GM18858 (cell line): ENCODE data around the gene KHSRP.
A peak's percentile ranks its signal among the peaks of the same experiment; 100 is the strongest.
"Not testable (repeated sequence)": the region's sequence is repeated elsewhere in the genome, so short reads cannot be mapped to it uniquely, and the experiment has no call there.

Experiments used
- ATAC-seq: cut with Tn5 transposase; IDR thresholded peaks from one replicate; pipeline ENCODE4 v1.9.1; 2021; ENCODE audit not compliant: unreplicated experiment

KHSRP gene

GRCh38 chr19:6452223-6452614 is 27.6 kb upstream of the KHSRP start:
- no peak for ATAC-seq

DNA sequence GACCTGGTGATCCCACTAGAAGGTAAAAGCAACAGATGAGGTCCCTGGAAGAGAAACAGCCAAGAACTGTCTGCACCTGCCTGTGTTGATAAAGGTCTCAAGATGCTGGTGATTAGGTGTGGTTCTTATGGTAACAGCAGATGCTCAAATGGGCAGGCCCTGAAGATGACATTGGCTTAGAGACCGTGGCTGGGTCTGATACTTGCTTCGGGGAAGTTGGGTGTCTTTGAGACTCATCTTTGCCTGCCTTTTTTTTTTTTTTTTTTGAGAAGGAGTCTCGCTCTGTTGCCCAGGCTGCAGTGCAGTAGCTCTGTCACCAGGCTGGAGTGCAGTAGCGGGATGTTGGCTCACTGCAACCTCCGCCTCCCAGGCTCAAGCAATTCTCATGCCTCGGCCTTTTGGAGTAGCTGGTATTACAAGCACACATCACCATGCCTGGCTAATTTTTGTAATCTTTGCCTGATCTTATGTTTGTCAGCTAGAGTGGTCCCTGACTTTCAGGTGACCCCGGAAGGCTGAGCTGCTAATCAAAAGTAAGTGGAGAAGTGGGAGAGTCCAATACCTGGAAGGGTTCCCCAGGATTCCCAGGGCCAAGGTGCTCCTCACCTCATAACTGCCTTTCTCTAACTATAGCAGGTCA is 27.1 kb upstream of the KHSRP start:
- ATAC-seq: no peak

DNA sequence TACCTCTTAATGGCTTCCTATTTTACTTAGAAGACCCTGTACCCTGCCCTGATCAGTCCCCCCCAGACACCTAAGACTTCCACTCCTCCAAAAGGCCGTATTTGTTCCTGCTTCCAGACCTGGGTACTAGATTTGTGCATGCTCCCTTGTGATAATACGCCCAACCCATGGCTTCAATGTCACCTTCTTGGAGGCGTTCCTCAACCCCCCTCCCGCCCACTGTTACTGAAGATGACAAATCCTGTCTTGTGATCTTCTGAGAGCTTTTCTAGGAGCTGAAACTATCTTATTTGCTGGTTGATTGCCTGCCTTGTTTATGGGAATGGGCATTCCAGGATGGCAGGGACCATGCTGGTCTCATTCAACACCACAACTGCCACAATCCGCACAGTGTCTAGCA is 25.6 kb upstream of the KHSRP start:
- no peak for ATAC-seq

DNA sequence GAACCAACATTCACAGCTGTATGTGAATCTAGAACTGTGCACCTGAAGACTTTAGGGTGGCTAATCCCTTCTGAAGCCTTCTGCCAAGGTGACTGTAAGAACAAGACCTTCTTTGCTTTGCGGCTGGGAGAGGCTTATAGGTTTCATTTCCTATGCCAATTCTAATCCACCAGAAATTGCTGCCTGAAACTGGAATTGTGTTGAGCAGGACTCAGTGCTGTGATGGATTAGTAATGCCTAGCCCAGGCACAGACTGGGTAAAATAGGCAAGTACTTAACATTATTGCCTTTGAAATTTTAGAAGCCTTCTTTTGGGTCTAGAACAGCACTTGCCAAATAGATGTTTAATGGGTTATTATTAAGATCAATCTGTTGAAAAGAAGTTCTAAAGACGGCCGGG is 23.4 kb upstream of the KHSRP start:
- no peak for ATAC-seq

- ATAC-seq: no peak
Measured at GRCh38 chr19:6446452-6446851, 21.8 kb upstream of the KHSRP start.

- ATAC-seq: no peak
Measured at GRCh38 chr19:6443986-6444385, 19.4 kb upstream of the KHSRP start.

GRCh38 chr19:6442087-6442688 is 17.6 kb upstream of the KHSRP start:
- ATAC-seq: no peak

GRCh38 chr19:6440905-6441304 is 16.3 kb upstream of the KHSRP start:
- ATAC-seq: no peak

DNA sequence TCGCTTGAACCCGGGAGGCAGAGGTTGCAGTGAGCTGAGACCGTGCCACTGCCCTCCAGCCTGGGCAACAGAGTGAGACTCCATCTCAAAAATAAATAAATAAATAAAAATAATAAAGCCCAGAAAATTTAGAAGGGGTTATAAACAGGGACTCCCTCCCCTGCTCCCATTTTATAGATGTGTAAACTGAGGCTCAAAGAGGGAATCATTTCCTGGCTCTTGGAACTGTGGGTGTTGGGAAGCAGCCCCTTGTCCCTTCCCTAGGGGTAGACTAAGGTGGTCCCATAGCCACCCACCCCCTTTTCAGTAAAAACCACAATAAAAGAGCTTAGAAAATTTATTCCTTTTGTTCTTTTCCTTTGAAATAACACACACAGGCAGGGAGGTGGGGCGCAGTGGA is 15.1 kb upstream of the KHSRP start:
- no peak for ATAC-seq

DNA sequence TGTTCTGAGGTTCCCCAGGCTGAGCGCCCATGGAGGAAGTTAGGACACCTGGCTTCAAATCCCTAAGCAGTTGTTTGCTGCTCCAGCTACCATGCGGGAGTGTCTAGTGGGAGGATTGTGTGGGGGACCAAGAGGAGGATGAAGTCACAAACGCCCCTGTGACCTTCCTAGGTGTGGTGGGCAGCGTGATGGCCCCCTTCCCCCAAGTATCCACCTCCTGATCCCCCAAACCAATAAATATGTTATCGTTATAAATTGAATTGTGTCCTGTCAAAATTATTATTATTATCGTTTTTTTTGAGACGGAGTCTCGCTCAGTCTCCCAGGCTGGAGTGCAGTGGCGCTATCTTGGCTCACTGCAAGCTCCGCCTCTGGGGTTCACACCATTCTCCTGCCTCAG is 9.1 kb upstream of the KHSRP start, which contains the start of gene SLC25A41:
Gene SLC25A41, minus strand, starts transcription at position 101 of the 400 bp plus-strand sequence. Its CDS starts 70 bp downstream, at position 31.
- ATAC-seq: no peak

GRCh38 chr19:6433165-6433564 is 8.6 kb upstream of the KHSRP start:
- ATAC-seq: no peak

GRCh38 chr19:6431891-6432290 is 7.3 kb upstream of the KHSRP start:
- no peak for ATAC-seq

GRCh38 chr19:6429419-6430221 is 5.0 kb upstream of the KHSRP start:
- no peak for ATAC-seq

DNA sequence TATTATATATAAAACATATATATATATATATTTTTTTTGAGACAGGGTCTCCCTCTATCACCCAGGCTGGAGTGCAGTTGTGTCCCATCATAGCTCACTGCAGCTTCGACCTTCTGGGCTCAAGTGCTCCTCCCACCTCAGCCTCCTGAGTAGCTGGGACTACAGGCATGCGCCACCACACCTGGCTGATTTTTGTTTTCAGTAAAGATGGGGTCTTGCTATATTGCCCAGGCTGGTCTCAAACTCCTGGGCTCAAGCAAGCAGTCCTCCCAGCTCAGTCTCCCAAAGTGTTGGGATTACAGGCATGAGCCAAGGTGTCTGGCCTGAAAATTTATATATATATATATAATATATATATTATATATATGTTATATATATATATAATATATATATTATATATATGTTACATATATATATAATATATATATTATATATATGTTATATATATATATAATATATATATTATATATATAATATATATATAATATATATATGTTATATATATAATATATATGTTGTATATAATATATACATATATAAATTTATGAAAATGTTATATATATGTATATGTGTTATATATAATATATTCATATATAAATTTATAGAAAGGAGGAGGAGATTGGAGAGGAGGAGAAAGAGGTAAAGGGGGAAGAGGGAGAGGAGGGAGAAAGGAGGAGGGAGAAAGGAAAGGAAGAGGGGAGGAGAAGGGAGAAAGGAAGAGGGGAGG is 4.2 kb upstream of the KHSRP start:
- not testable (repeated sequence) for ATAC-seq

DNA sequence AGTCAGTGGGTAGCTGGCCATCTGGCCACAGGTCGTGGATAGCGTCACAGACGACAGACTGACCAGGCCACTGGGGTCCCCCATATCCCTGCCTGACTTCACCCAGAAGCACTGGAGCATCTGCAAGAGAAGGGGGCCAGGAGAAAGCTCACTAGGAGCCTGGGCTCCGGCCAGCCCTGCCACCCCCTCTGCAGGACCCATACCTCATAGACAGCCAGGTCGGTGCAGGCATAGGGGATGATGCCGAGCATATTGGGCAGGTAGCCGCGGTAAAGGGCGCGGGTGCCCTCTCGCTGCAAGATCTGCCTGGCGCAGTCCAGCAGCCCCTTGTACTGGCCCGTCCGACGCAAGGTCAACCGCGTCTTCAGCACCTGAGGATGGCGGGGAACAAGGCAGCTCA is 2.5 kb upstream of the KHSRP start:
- no peak for ATAC-seq

- no peak for ATAC-seq
Measured at GRCh38 chr19:6425732-6426620, 1.4 kb upstream of the KHSRP start.

GRCh38 chr19:6424939-6425731 is 524 bp upstream of the KHSRP start:
- ATAC-seq: peak; percentile 73

DNA sequence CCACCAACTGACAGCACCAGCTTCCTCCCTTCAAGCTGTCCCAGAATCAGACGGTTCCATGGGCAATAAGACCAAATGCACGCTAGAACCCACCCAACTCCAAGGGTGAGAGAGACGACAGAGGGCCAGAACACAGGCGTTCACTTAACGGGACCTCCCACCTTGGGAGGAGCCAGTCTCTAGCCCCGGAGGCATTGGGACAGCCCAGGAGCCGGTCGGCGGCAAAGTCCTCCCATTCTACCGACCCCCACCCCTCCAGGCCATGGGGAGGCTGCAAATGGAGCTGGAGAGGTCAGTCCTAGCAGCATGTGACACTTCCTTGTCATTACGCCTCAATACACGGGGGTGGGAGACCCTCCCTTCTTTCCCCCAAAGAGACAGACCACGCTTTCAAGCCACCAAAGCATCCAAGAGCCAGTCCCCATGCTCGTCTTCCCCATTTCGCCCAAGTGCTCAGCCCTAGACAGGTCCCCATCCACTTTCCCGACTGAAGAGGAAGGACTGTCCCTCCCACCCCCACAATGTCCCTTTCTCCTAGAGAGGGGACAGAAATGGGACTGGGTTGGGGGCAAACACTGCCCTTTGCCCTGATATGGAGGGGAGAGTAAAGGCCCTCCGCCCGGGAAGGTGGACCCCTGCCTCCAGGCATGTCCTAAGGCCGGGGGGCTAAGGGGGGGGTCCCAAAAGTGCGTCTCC is 964 bp downstream of the KHSRP start:
- ATAC-seq: no peak
